Nephron (organoid): ENCODE data around the gene KRT80.

Source experiments
- H3K27ac Mint-ChIP-seq, 3 experiments: 2 replicates each; pipeline ENCODE4 v1.8.0; 2020; ENCODE audit warnings: mixed read lengths in 3 of 3, mild to moderate bottlenecking in 2 of 3, moderate library complexity in 1 of 3
- H3K27me3 Mint-ChIP-seq: 2 replicates; pipeline ENCODE4 v1.8.0; 2021; ENCODE audit warnings: low read depth, mild to moderate bottlenecking, moderate library complexity, mixed read lengths
- H3K36me3 Mint-ChIP-seq: 2 replicates; pipeline ENCODE4 v1.8.0; 2020; ENCODE audit warnings: low read depth, mixed read lengths
- H3K4me1 Mint-ChIP-seq: 2 replicates; pipeline ENCODE4 v1.8.0; 2020; ENCODE audit warnings: mixed read lengths
- H3K4me3 Mint-ChIP-seq, 3 experiments: 2 replicates each; pipeline ENCODE4 v1.8.0; 2020; ENCODE audit warnings: mild to moderate bottlenecking in 3 of 3, mixed read lengths in 3 of 3, moderate library complexity in 2 of 3
- H3K9me3 Mint-ChIP-seq: 2 replicates; pipeline ENCODE4 v1.8.0; 2020; ENCODE audit warnings: mixed read lengths
- CTCF ChIP-seq, 3 experiments: fragments of 200-600 bp; sonication (generic); IDR thresholded peaks; one replicate each; pipeline ENCODE4 v1.5.0; 2021; ENCODE audit warnings: antibody characterized with exemption in 3 of 3; ENCODE audit not compliant: unreplicated experiment in 3 of 3

The KRT80 gene

GRCh38 chr12:52214421-52214802, 22.6 kb upstream of the KRT80 start:
- peaks cover 3% of the 10 kb centered on the region for H3K4me1 Mint-ChIP-seq
- H3K4me3 Mint-ChIP-seq, result no peak overlapping the region
- peak overlapping the region in 1 of 3 experiments; percentile 40 for H3K27ac Mint-ChIP-seq
- peaks cover 41% of the 10 kb centered on the region for H3K27me3 Mint-ChIP-seq
- H3K36me3 Mint-ChIP-seq, result no peaks in the 10 kb centered on the region
- TF ChIP-seq CTCF (IDR thresholded peaks at IDR 0.05; ENCODE audit: unreplicated experiment in 3 of 3), result no peak
- H3K9me3 Mint-ChIP-seq, result no peaks in the 10 kb centered on the region

GRCh38 chr12:52213564-52214420, 22.0 kb upstream of the KRT80 start:
- Mint-ChIP-seq H3K27ac (peak overlapping the region in 1 of 3 experiments; percentile 40), H3K9me3 (no peaks in the 10 kb centered on the region), H3K27me3 (peaks cover 48% of the 10 kb centered on the region), H3K4me1 (peaks cover 8% of the 10 kb centered on the region), H3K36me3 (no peaks in the 10 kb centered on the region), H3K4me3 (no peak overlapping the region)
- peak; percentile 84 to 96 (median 95) for TF ChIP-seq CTCF (IDR thresholded peaks at IDR 0.05; ENCODE audit: unreplicated experiment in 3 of 3)

DNA sequence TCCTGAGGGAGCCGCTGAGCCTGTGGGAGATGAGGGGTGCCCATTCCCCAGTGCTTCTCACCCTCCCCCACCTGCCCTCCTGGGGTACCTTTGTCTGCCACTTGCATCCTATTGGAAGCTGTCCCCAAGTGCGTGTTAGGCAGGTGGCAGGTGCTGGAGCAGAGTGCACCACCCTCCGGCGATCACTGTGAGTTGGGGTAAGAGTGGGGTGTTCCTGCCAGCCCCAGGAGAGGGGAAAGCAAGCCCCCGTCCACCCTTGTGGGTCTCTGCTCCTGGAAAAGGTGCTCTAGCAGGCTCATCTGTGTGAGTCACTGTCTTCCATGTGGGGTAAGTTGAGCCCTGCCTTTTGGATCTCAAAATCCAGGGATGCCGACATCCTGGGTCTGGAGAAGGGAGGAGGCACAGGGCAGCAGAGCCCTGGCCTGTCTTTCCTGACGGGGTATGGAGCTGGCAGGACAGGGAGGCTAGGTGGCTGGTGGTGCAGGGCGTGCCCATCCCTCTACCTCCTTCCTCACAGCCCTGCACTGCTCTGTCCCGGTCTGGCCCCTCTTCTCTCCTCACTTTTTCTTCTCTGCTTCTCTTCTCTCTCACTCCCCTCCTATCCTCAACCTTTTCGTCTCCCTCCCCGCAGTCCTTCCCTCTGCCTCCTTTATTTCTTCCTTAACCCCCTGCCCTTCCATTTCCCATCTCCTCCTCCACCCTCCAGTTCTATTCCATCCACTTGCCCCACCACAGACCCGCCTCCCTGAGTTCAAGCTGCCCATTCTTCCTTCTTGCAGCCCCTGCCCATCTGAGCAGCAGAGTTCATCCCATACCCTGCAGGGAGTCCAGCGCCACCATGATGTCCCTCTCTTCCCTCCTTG, 21.1 kb upstream of the KRT80 start:
- no peak overlapping the region for H3K27ac Mint-ChIP-seq
- no peak overlapping the region for H3K4me3 Mint-ChIP-seq
- H3K4me1 Mint-ChIP-seq, result peaks cover 14% of the 10 kb centered on the region
- no peak for TF ChIP-seq CTCF (IDR thresholded peaks at IDR 0.05; ENCODE audit: unreplicated experiment in 3 of 3)
- H3K36me3 Mint-ChIP-seq, result no peaks in the 10 kb centered on the region
- no peaks in the 10 kb centered on the region for H3K9me3 Mint-ChIP-seq
- H3K27me3 Mint-ChIP-seq, result peaks cover 52% of the 10 kb centered on the region

- H3K27me3 Mint-ChIP-seq, result peaks cover 48% of the 10 kb centered on the region
- no peak overlapping the region for H3K27ac Mint-ChIP-seq
- H3K4me1 Mint-ChIP-seq, result peaks cover 17% of the 10 kb centered on the region
- no peaks in the 10 kb centered on the region for H3K9me3 Mint-ChIP-seq
- H3K4me3 Mint-ChIP-seq, result no peak overlapping the region
- TF ChIP-seq CTCF (IDR thresholded peaks at IDR 0.05; ENCODE audit: unreplicated experiment in 3 of 3), result no peak
- no peaks in the 10 kb centered on the region for H3K36me3 Mint-ChIP-seq
These were observed 20.1 kb upstream of the KRT80 start for GRCh38 chr12:52211716-52212585.

DNA sequence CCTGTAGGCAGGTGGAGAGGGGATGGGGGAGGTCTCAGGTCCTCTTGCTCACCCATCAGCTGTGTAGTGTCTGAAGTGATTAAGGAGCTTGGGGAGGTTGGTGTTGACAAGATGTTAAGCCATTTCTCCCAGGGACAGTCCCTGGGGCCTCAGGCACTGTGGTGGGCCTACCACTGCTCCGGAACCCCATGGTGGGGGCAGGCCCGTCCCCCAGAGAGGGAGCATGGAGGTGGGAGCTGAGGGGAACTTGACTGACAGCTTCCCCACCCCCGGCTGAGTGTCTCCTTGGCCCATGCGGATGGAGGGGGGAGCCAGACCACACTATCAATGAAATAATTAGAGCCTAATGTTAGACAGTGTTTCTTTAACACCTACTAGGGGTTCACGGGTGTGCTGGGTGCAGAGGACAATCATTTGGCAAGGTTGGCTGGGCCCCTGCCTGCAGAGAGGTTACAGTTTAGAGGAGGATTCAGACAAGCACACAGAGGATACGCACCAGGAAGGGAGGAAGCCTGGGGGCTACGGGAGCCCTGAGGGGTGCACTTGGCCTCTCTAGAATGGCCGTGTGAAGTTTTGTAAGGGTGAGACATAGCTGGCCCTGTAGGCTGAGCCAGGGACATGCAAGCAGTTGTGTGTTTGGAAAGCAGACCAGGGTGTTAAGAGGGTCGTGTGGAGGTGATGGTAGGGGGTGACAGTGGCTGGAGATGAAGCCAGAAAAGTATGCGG, 19.3 kb upstream of the KRT80 start:
- no peak overlapping the region for H3K27ac Mint-ChIP-seq
- TF ChIP-seq CTCF (IDR thresholded peaks at IDR 0.05; ENCODE audit: unreplicated experiment in 3 of 3), result no peak
- H3K9me3 Mint-ChIP-seq, result no peaks in the 10 kb centered on the region
- peaks cover 44% of the 10 kb centered on the region for H3K27me3 Mint-ChIP-seq
- no peak overlapping the region for H3K4me3 Mint-ChIP-seq
- H3K4me1 Mint-ChIP-seq, result peaks cover 19% of the 10 kb centered on the region
- H3K36me3 Mint-ChIP-seq, result no peaks in the 10 kb centered on the region
